Mucosa of stomach (tissue), 1 donor: ENCODE data around the gene WAC.

Experiments used
- H3K27me3 ChIP-seq: one replicate; pipeline ENCODE4 v1.7.0; 2013; ENCODE audit warnings: mild to moderate bottlenecking, low read length; ENCODE audit not compliant: control insufficient read depth, insufficient read depth
- H3K36me3 ChIP-seq: one replicate; pipeline ENCODE4 v1.7.0; 2013; ENCODE audit warnings: low read length; ENCODE audit not compliant: control insufficient read depth, insufficient read depth
- H3K4me1 ChIP-seq: one replicate; pipeline ENCODE4 v1.7.0; 2013; ENCODE audit warnings: mild to moderate bottlenecking, low read length; ENCODE audit not compliant: control insufficient read depth, insufficient read depth
- H3K4me3 ChIP-seq: one replicate; pipeline ENCODE4 v1.7.0; 2013; ENCODE audit warnings: low read length
- H3K9ac ChIP-seq: one replicate; pipeline ENCODE4 v1.7.0; 2013; ENCODE audit warnings: mild to moderate bottlenecking, low read length, moderate library complexity
- H3K9me3 ChIP-seq: one replicate; pipeline ENCODE4 v1.7.0; 2013; ENCODE audit warnings: mild to moderate bottlenecking, low read length, moderate library complexity; ENCODE audit not compliant: control insufficient read depth
- donor health status: Pancreatic carcinoma.

The WAC gene

GRCh38 chr10:28535846-28536245 lies 2.9 kb downstream of the WAC start:
- no peak overlapping the region for H3K4me3 ChIP-seq
- H3K36me3 ChIP-seq, result no peaks in the 10 kb centered on the region
- no peak overlapping the region for H3K9ac ChIP-seq
- H3K4me1 ChIP-seq, result peaks cover 4% of the 10 kb centered on the region
- no peaks in the 10 kb centered on the region for H3K27me3 ChIP-seq
- no peaks in the 10 kb centered on the region for H3K9me3 ChIP-seq

GRCh38 chr10:28538595-28538994 lies 5.7 kb downstream of the WAC start:
- Histone ChIP-seq H3K27me3 (no peaks in the 10 kb centered on the region), H3K4me3 (no peak overlapping the region), H3K36me3 (no peaks in the 10 kb centered on the region), H3K9me3 (no peaks in the 10 kb centered on the region), H3K9ac (no peak overlapping the region), H3K4me1 (peaks cover 9% of the 10 kb centered on the region)

GRCh38 chr10:28540145-28540544 lies 7.2 kb downstream of the WAC start:
- Histone ChIP-seq H3K36me3 (no peaks in the 10 kb centered on the region), H3K4me3 (no peak overlapping the region)

GRCh38 chr10:28541717-28542365 lies 8.9 kb downstream of the WAC start:
- Histone ChIP-seq H3K9me3 (no peaks in the 10 kb centered on the region), H3K27me3 (no peaks in the 10 kb centered on the region), H3K9ac (no peak overlapping the region), H3K4me3 (no peak overlapping the region), H3K4me1 (peaks cover 5% of the 10 kb centered on the region), H3K36me3 (no peaks in the 10 kb centered on the region)

More at GRCh38 chr10:28540145-28540544, 7.2 kb downstream of the WAC start:
- Histone ChIP-seq H3K4me1 (peaks cover 5% of the 10 kb centered on the region), H3K9ac (no peak overlapping the region), H3K9me3 (no peaks in the 10 kb centered on the region), H3K27me3 (no peaks in the 10 kb centered on the region)

GRCh38 chr10:28542728-28543127 lies 9.8 kb downstream of the WAC start:
- H3K27me3 ChIP-seq, result no peaks in the 10 kb centered on the region

GRCh38 chr10:28544058-28544457 lies 11.1 kb downstream of the WAC start:
- Histone ChIP-seq H3K9ac (no peak overlapping the region), H3K9me3 (no peaks in the 10 kb centered on the region), H3K27me3 (no peaks in the 10 kb centered on the region), H3K36me3 (no peaks in the 10 kb centered on the region), H3K4me1 (peaks cover 5% of the 10 kb centered on the region), H3K4me3 (no peak overlapping the region)

More at GRCh38 chr10:28542728-28543127, 9.8 kb downstream of the WAC start:
- no peak overlapping the region for H3K9ac ChIP-seq
- no peak overlapping the region for H3K4me3 ChIP-seq
- H3K4me1 ChIP-seq, result peaks cover 5% of the 10 kb centered on the region
- no peaks in the 10 kb centered on the region for H3K9me3 ChIP-seq
- H3K36me3 ChIP-seq, result no peaks in the 10 kb centered on the region

- Histone ChIP-seq H3K4me3 (no peak overlapping the region), H3K27me3 (no peaks in the 10 kb centered on the region), H3K4me1 (peaks cover 10% of the 10 kb centered on the region), H3K9ac (no peak overlapping the region), H3K9me3 (no peaks in the 10 kb centered on the region), H3K36me3 (no peaks in the 10 kb centered on the region)
Observed at GRCh38 chr10:28545967-28546644, 13.2 kb downstream of the WAC start.

GRCh38 chr10:28548781-28549498 lies 16.0 kb downstream of the WAC start:
- H3K9me3 ChIP-seq, result no peaks in the 10 kb centered on the region
- no peaks in the 10 kb centered on the region for H3K36me3 ChIP-seq
- no peaks in the 10 kb centered on the region for H3K27me3 ChIP-seq
- peaks cover 11% of the 10 kb centered on the region for H3K4me1 ChIP-seq
- no peak overlapping the region for H3K4me3 ChIP-seq
- H3K9ac ChIP-seq, result no peak overlapping the region

- Histone ChIP-seq H3K9ac (no peak overlapping the region), H3K36me3 (no peaks in the 10 kb centered on the region), H3K9me3 (no peaks in the 10 kb centered on the region), H3K4me1 (peaks cover 18% of the 10 kb centered on the region), H3K27me3 (no peaks in the 10 kb centered on the region), H3K4me3 (no peak overlapping the region)
Observed at GRCh38 chr10:28551086-28551485, 18.2 kb downstream of the WAC start.

- Histone ChIP-seq H3K36me3 (no peaks in the 10 kb centered on the region), H3K9ac (no peak overlapping the region), H3K4me1 (peaks cover 18% of the 10 kb centered on the region)
Observed at GRCh38 chr10:28552775-28553174, 19.9 kb downstream of the WAC start.

GRCh38 chr10:28554009-28554408 lies 21.1 kb downstream of the WAC start:
- Histone ChIP-seq H3K4me3 (no peak overlapping the region), H3K9me3 (no peaks in the 10 kb centered on the region), H3K9ac (no peak overlapping the region), H3K27me3 (no peaks in the 10 kb centered on the region), H3K4me1 (peaks cover 23% of the 10 kb centered on the region), H3K36me3 (no peaks in the 10 kb centered on the region)

More at GRCh38 chr10:28552775-28553174, 19.9 kb downstream of the WAC start:
- H3K9me3 ChIP-seq, result no peaks in the 10 kb centered on the region
- H3K4me3 ChIP-seq, result no peak overlapping the region
- no peaks in the 10 kb centered on the region for H3K27me3 ChIP-seq

GRCh38 chr10:28554952-28555351 lies 22.0 kb downstream of the WAC start:
- no peak overlapping the region for H3K4me3 ChIP-seq
- H3K9ac ChIP-seq, result no peak overlapping the region
- H3K36me3 ChIP-seq, result no peaks in the 10 kb centered on the region
- no peaks in the 10 kb centered on the region for H3K9me3 ChIP-seq
- H3K4me1 ChIP-seq, result peaks cover 25% of the 10 kb centered on the region
- no peaks in the 10 kb centered on the region for H3K27me3 ChIP-seq
